T-helper 17 cell (primary cell): Measurements from ENCODE around the gene SYT7. TPM values are rescaled to one million over a fixed set of nuclear protein-coding genes. Genes with fewer than 3 reads are reported as not detected.
A peak's percentile ranks its signal among the peaks of the same experiment; 100 is the strongest.

Experiments
- ATAC-seq: fragments of 150-1000 bp; cut with Tn5 transposase; 2 replicates; pipeline ENCODE4 v1.10.0; 2021; ENCODE audit warnings: mild to moderate bottlenecking, moderate library complexity
- DNase-seq, 3 donors: peaks; one replicate each; pipeline versions ENCODE4 v3.0.0 to v3.0.0-alpha.2; 2020 to 2021
- H3K9me3 ChIP-seq: one replicate; pipeline ENCODE4 v1.7.0; 2013; ENCODE audit warnings: low read length, mild to moderate bottlenecking; ENCODE audit not compliant: control insufficient read depth, poor library complexity, severe bottlenecking
- H3K27ac Mint-ChIP-seq: one replicate; pipeline ENCODE4 v1.8.0; 2022; ENCODE audit warnings: mild to moderate bottlenecking, moderate library complexity, mixed read lengths
- H3K27me3 Mint-ChIP-seq: one replicate; pipeline ENCODE4 v1.8.0; 2022; ENCODE audit warnings: mixed read lengths
- H3K36me3 Mint-ChIP-seq: one replicate; pipeline ENCODE4 v1.8.0; 2022; ENCODE audit warnings: low read depth, mixed read lengths
- H3K4me1 Mint-ChIP-seq: one replicate; pipeline ENCODE4 v1.8.0; 2022; ENCODE audit warnings: mild to moderate bottlenecking, mixed read lengths
- H3K4me3 Mint-ChIP-seq: one replicate; pipeline ENCODE4 v1.8.0; 2022; ENCODE audit warnings: mild to moderate bottlenecking, moderate library complexity, mixed read lengths
- total RNA-seq, 4 donors: library from RNA in 2 of 4; stranded (reverse) in 2 of 4; gene quantifications; one replicate each; pipeline ENCODE4 v1.2.3 and lab custom pipeline; 2022 to 2026

The SYT7 gene
- total RNA-seq, 2 donors from 2014 or later: not detected

- H3K4me1 Mint-ChIP-seq: peaks cover 5% of the 10 kb centered on the region
- no peak overlapping the region for H3K27ac Mint-ChIP-seq
- DNase-seq (no peak), ATAC-seq (no peak)
- H3K4me3 Mint-ChIP-seq: no peak overlapping the region
- H3K36me3 Mint-ChIP-seq: peaks cover 2% of the 10 kb centered on the region
- H3K9me3 ChIP-seq: no peaks in the 10 kb centered on the region
- peaks cover 74% of the 10 kb centered on the region for H3K27me3 Mint-ChIP-seq
Observed at GRCh38 chr11:61569701-61570100, 11.2 kb downstream of the SYT7 start.

DNA sequence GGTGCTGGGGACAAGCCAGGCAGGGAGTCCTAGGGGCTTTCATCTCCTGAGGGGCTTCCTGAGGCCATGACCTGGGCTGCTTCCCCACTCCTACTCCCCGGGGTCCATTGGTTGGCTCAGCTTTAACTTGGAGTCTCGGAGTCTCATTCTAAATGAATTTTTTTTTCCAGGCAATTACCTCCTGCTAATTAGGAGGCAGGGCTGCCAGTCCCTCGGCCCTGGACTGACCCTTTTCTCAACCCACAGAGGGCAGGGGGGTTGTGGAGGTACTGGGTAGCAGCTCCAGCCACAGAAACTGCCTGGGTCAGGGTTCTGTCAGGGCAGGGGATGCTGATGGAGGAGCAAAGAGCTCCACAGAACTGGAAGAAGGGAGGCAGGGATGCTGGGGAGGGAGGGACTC, 11.9 kb downstream of the SYT7 start:
- no peaks in the 10 kb centered on the region for H3K9me3 ChIP-seq
- Mint-ChIP-seq H3K27ac (no peak overlapping the region), H3K27me3 (peaks cover 76% of the 10 kb centered on the region), H3K4me1 (peaks cover 5% of the 10 kb centered on the region), H3K36me3 (peaks cover 2% of the 10 kb centered on the region), H3K4me3 (no peak overlapping the region)
- ATAC-seq: no peak
- DNase-seq: no peak

DNA sequence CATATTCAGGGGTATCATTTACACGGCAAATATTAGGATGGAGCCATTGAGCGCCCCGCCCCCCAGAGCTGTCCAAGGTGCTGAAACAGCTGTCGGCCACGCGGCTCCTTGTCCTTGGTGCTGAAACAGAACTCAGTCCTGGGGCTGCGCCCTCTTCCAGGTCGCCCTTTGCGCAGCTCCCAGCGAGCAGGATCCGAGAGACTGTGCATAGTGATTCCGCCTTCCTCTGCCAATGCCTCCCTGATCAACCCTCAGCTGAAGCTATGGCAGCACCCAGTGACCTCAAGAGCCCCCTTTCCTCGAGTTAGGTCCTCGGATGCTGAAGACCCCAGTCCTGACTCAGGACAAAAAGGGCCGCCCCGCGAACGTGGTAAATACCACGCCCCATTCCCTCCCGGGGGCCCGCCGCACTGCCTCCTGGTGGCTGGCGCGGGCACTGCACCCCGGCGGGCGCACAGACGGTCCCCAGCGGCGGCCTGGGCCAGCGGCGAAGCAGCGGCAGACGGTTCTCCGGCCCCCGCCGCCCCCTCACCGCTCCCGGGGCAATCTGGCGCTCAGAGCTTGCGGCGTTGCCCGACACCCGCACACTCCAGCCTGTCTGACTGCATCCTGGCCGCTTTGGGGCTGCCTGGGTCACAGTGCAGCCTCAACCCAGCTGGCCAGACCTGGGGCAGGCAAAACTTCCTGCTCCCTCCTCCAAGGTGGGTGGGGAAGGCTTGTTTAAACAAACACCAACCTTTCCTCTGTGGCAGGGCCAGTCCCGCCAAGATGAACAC, 13.4 kb downstream of the SYT7 start:
- peak; percentile 88 for ATAC-seq
- no peaks in the 10 kb centered on the region for H3K9me3 ChIP-seq
- Mint-ChIP-seq H3K36me3 (no peaks in the 10 kb centered on the region), H3K4me3 (peak overlapping the region; percentile 32), H3K27ac (peak overlapping the region; percentile 14), H3K27me3 (peaks cover 76% of the 10 kb centered on the region), H3K4me1 (peaks cover 6% of the 10 kb centered on the region)
- DNase-seq: peak; percentile 59 to 77 (median 66)

DNA sequence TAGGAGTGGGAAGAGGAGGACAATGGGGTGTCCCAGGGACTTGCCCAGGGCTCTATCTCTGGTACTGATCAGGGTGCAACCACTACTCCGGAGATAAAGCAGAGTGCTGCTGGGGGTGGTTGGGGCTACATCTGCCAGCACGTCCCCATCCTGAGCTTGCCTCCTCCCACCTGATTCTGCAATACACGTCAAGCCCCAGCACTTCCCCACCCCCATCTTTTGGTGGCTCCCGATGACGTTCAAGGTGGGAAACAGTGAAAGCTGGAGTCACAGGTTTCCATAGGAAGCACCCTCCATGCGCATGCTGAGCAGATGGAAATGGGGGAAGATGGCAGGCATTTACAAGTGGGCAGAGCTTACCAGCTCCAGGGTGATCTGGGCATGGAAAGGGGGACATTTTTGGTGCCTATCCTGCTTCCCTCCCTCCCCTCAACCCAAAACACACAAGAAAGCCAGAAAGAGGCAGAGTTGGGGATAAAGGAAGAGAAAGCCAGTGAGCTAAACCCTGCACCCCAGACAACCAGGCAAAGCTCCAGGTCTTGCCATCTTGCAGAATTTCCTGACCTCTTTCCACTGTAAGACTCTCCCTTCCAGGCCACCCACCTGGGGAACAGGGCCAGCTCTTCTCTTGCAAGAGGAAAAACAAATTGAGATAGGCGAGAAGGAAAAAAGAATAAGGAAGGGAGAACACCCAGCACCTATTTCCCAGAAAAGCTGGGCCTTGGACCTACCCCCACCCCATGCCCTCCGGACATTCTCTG, 15.8 kb downstream of the SYT7 start:
- peaks cover 77% of the 10 kb centered on the region for H3K27me3 Mint-ChIP-seq
- peaks cover 6% of the 10 kb centered on the region for H3K4me1 Mint-ChIP-seq
- DNase-seq: no peak
- no peaks in the 10 kb centered on the region for H3K9me3 ChIP-seq
- H3K4me3 Mint-ChIP-seq: no peak overlapping the region
- H3K27ac Mint-ChIP-seq: no peak overlapping the region
- no peaks in the 10 kb centered on the region for H3K36me3 Mint-ChIP-seq
- no peak for ATAC-seq

- no peak for DNase-seq
- peaks cover 6% of the 10 kb centered on the region for H3K36me3 Mint-ChIP-seq
- no peaks in the 10 kb centered on the region for H3K9me3 ChIP-seq
- peaks cover 2% of the 10 kb centered on the region for H3K4me1 Mint-ChIP-seq
- no peak for ATAC-seq
- no peak overlapping the region for H3K27ac Mint-ChIP-seq
- no peak overlapping the region for H3K4me3 Mint-ChIP-seq
- H3K27me3 Mint-ChIP-seq: peaks cover 86% of the 10 kb centered on the region
Observed at GRCh38 chr11:61560751-61561150, 20.1 kb downstream of the SYT7 start.

DNA sequence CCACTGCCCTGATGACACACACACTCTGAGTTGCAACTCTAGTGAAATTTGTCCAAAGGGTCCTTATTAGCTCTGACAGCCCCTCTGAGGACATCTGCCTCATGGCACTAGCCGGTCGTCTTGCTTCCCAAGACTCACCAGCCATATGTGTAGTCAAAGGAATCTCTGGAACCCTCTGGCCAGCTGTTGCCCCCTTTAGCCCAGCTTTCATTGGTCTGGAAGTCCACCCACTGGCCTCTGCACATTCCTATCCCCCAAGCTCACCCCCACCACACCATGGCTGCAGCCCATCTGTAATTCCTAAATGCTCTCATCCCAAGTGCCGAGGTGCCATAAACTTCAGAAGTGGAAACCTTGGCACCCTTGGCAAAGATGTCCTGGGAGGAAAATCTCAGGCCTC, 24.3 kb downstream of the SYT7 start:
- H3K27ac Mint-ChIP-seq: no peak overlapping the region
- peaks cover 12% of the 10 kb centered on the region for H3K36me3 Mint-ChIP-seq
- peaks cover 84% of the 10 kb centered on the region for H3K27me3 Mint-ChIP-seq
- no peak for ATAC-seq
- no peaks in the 10 kb centered on the region for H3K9me3 ChIP-seq
- H3K4me3 Mint-ChIP-seq: no peak overlapping the region
- peaks cover 10% of the 10 kb centered on the region for H3K4me1 Mint-ChIP-seq
- no peak for DNase-seq

DNA sequence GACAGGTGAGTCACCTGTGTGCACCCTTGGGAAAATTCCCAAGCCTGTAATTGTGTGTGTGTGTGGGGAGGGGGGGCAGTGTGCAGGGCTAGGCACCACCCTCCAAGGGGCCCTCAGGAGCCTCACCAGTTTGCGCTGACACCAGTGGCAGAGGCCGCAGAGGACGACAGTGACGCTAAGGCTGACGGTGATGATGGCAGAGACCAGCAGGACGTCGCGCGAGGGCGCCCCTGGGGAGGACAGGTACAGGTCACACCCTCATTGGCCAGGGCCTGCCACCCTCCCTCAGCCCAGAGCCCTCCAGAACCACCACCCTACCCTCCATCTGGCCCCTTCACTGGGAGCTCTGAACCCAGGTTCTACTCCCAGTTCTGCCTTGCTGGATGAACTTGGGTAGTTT, 24.9 kb downstream of the SYT7 start:
- Mint-ChIP-seq H3K27ac (no peak overlapping the region), H3K36me3 (peaks cover 12% of the 10 kb centered on the region), H3K4me3 (no peak overlapping the region), H3K27me3 (peaks cover 84% of the 10 kb centered on the region), H3K4me1 (peaks cover 13% of the 10 kb centered on the region)
- no peaks in the 10 kb centered on the region for H3K9me3 ChIP-seq
- DNase-seq (no peak), ATAC-seq (no peak)

- H3K9me3 ChIP-seq: no peaks in the 10 kb centered on the region
- no peak overlapping the region for H3K27ac Mint-ChIP-seq
- DNase-seq (no peak), ATAC-seq (no peak)
- H3K27me3 Mint-ChIP-seq: peaks cover 78% of the 10 kb centered on the region
- H3K36me3 Mint-ChIP-seq: peaks cover 12% of the 10 kb centered on the region
- peaks cover 13% of the 10 kb centered on the region for H3K4me1 Mint-ChIP-seq
- peak overlapping the region; percentile 55 for H3K4me3 Mint-ChIP-seq
Observed at GRCh38 chr11:61555051-61555969, 25.6 kb downstream of the SYT7 start.

DNA sequence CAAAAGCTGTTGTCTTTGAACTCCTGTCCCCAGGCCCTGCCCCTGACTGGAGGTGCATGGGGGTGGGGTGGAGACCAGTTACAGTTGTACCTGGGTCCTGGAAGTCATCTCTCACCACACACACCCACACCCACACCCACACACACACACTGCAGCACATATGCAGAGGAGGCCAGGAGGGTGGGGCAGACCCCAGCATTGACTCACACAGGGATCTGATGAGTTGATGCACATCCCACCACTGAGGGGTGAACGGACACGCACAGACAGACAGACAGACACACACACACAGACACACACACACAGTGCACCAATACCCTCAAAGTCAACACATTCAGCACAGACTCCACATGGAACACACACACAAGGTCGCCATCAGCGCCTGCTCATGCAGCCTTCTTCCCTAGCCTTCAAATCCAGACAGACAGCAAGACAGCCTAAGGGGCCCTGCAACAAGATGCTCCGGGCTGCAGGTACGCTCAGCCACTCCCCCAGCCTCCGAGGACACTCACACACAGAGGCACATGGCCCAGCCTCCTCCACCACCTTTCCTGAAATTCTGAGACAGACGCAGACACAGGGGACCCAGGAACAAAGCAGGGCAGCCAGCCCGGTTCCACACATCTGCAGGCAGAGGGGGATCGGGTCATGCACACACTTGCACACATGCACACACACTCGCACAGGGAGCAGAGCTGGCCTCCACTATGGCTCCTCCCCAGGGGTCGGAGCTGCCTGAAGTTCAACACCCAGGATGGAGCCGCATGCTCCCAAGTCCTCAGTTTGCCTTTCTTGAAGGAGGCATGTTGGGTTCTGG, 26.5 kb downstream of the SYT7 start:
- Mint-ChIP-seq H3K36me3 (peaks cover 12% of the 10 kb centered on the region), H3K4me3 (no peak overlapping the region), H3K4me1 (peaks cover 13% of the 10 kb centered on the region), H3K27ac (no peak overlapping the region), H3K27me3 (peaks cover 72% of the 10 kb centered on the region)
- ATAC-seq (no peak), DNase-seq (no peak)
- H3K9me3 ChIP-seq: no peaks in the 10 kb centered on the region

DNA sequence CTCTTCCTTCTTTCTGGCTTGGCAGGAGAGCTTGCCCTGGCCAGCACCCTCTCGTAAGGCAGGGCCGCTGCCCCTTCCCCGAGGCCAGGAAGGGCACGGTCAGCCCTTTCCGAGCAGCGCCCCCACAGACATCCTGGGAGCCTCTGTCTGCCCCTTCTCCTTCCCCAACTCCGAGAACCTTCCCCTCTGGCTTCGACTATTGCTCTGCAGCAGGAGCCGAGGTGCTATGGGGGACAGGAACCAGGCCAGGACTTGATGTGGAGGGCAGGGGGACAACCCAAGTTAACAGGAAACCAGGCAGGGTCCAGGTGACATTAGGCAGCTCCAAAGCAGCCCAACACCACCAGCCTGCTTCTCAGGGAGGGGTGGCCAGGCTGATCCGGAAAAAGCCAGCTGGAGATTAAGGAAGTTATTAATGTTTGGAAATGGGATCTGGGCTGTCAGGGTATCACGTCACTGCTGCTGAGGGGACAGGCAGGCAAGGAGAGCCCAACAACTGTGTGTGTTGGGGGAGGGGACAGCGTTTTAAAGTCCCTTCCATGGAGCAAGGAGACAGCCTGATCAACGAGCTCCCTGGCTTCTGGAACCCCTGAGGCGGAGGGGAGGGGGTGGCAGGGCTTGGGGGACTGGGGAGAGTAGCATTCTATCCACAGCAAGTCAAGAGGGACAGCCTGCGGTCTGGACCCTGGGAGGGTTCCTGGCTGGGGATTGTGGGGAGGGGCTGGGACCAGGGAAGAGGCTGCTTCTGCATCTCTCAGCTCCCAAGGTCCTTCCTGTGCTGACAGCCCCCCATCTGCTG, 27.3 kb downstream of the SYT7 start:
- peaks cover 63% of the 10 kb centered on the region for H3K27me3 Mint-ChIP-seq
- H3K4me3 Mint-ChIP-seq: no peak overlapping the region
- ATAC-seq (no peak), DNase-seq (no peak)
- peaks cover 13% of the 10 kb centered on the region for H3K4me1 Mint-ChIP-seq
- H3K36me3 Mint-ChIP-seq: peaks cover 8% of the 10 kb centered on the region
- H3K9me3 ChIP-seq: no peaks in the 10 kb centered on the region
- no peak overlapping the region for H3K27ac Mint-ChIP-seq

GRCh38 chr11:61552108-61552635, 28.7 kb downstream of the SYT7 start:
- Mint-ChIP-seq H3K36me3 (peaks cover 8% of the 10 kb centered on the region), H3K4me1 (peaks cover 13% of the 10 kb centered on the region), H3K27me3 (peaks cover 62% of the 10 kb centered on the region), H3K4me3 (no peak overlapping the region), H3K27ac (peak overlapping the region; percentile 6)
- no peak for ATAC-seq
- no peak for DNase-seq
- H3K9me3 ChIP-seq: no peaks in the 10 kb centered on the region

DNA sequence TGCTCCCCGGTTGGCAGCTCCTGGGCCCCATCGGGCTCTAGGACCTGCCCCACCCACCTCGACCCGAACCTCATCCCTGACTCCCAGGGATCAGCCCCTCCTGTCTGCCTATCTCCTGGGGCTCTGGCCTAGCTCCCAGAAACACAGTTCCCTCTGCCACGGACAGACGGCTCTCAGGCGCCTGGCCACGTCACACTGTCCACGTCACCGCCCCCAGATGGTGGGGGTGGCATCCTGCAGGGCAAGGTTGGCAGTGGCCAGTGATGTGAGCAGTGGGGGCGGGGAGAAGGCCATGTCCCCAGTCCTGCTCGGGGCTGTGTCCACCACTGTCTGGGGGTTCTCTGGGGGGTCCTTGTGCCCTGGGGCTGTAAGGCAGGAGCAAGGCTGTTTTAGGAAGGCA, 29.2 kb downstream of the SYT7 start:
- Mint-ChIP-seq H3K27ac (no peak overlapping the region), H3K4me3 (no peak overlapping the region), H3K4me1 (peaks cover 13% of the 10 kb centered on the region), H3K36me3 (peaks cover 8% of the 10 kb centered on the region), H3K27me3 (peaks cover 57% of the 10 kb centered on the region)
- DNase-seq (no peak), ATAC-seq (no peak)
- H3K9me3 ChIP-seq: no peaks in the 10 kb centered on the region
